C4-2B (cell line): ENCODE results near the gene DNAJB12.
A peak's percentile ranks its signal among the peaks of the same experiment; 100 is the strongest.

Experiments used
- CTCF ChIP-seq: fragments of 450-650 bp; conservative IDR thresholded peaks from 2 replicates; pipeline ENCODE4 v1.5.1; 2017; ENCODE audit warnings: mild to moderate bottlenecking
- ZFX ChIP-seq: fragments of 450-650 bp; IDR thresholded peaks from 2 replicates; pipeline ENCODE4 v1.6.1; 2017

- TF ChIP-seq CTCF (no peak), ZFX (peak; percentile 49; the same call in 1 of the 2 replicates)
Observed at GRCh38 chr10:72297805-72298591, 56.7 kb downstream of the DNAJB12 start.
